GM21528 (cell line): Measurements from ENCODE around the gene TLE4.
A peak's percentile ranks its signal among the peaks of the same experiment; 100 is the strongest.

Experiments
- ATAC-seq: cut with Tn5 transposase; IDR thresholded peaks from one replicate; pipeline ENCODE4 v1.9.1; 2021; ENCODE audit warnings: mild to moderate bottlenecking, moderate library complexity; ENCODE audit not compliant: unreplicated experiment, low FRiP score

Gene TLE4

GRCh38 chr9:79660615-79661014, 88.8 kb downstream of the TLE4 start:
- no peak for ATAC-seq

DNA sequence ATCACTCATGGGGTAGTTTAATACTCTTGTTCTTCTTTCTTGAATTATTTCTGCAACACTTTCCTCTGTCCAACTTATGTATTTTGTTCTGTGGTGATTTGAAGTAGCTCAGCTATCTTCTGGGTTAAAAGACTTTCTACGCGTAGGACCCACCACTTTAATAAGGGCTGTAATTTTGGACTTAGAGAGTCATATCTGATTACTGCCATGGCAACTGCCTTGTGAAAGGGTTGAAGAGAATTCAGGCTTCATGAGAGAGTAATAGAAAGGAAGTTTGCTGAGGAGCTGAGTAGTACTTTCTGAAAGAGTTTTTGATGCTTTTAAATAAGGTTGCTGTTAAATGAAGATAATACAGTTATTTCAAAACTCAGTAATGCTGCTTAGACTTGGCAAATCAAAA, 89.5 kb downstream of the TLE4 start:
- no peak for ATAC-seq

DNA sequence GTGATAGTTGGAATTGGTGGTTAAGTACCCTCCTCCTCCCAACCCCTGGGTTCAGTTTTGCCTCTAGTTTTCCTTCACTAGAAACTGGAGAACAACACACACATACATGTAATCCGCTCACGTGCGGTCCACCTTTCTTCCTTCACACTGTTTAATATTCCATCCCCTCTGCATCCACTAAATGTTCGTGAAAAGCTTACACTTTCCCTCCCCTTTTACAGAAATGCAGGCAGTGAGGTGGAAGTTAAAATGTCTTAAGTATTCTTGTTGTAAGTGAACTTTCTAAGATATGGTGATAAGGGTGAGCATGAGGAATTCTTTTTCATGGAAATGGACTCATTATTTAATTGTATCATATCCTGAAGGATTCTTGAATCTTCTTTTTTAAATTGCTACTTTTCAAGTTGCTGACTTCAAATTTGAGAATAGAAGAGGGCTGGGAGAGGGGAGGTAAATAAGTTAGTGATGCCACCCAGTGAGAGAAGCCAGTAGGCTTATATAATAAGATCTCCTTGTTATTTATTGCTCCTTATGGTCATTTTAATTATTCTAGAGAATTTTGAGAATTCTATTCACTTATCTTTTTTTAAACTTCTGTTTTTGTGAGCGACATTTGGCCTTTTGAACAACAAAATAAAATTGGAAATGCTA, 90.2 kb downstream of the TLE4 start:
- no peak for ATAC-seq

GRCh38 chr9:79662537-79662956, 90.8 kb downstream of the TLE4 start:
- ATAC-seq, result no peak

DNA sequence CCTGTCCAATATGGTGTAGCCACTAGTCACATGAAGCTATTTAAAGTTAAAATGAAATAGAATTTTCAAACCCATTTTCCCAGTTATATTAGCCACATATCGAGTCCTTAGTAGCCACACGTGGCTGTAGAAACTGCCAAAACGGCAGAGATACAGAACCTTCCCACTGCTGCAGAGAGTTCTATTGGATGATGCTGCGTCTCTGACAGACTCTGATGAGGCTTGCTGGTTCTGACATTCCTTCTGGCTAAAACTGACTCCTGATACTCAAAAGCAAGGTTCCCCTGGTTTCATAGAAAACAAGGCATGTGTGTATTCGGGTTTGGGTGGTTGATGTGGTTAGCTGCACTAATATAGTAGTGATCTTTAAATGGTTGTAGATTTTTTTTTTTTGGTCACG, 91.5 kb downstream of the TLE4 start:
- ATAC-seq, result no peak

DNA sequence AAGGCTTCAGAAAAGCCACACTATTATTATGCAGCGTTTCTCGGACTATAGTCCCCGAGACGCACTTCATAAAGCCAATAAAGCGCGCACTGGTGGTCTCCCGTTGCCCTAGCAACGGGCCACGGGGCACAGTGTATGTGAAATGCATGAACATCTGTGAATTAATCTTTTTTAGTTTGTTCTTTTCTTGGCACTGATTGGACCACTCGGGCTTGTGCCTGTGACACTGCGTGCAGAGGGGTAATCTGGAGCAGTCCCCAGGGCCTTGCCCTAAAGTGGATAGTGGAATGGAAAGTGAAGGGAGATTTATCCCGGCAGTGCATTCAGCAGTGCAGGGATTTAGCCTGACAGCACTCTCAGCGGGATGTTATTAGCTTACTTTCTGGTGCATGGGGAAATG, 92.1 kb downstream of the TLE4 start:
- no peak for ATAC-seq

- no peak for ATAC-seq
Observed at GRCh38 chr9:79664375-79664831, 92.6 kb downstream of the TLE4 start.

- ATAC-seq, result no peak
Observed at GRCh38 chr9:79665369-79665768, 93.6 kb downstream of the TLE4 start.

- no peak for ATAC-seq
Observed at GRCh38 chr9:79665931-79666330, 94.2 kb downstream of the TLE4 start.

DNA sequence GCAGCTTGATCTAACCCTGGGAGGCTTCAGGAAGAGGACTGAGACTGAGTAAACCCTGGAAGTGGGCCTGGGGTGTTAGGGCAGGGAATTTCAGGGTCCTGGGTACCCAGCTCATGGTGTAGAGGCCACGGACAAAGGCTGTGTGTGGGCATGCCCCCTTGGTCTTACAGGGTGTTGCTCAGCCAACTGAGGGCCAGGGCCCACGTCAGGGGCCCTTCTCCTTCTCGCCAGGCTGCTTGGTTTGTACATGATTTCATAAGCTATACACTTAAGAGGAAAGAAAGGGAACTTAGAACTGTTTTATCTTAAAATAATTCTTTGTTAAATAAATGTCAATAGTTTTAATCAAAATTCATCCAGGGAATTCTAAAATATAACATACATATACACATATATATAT, 95.4 kb downstream of the TLE4 start:
- no peak for ATAC-seq

GRCh38 chr9:79667817-79668436, 96.2 kb downstream of the TLE4 start:
- ATAC-seq, result no peak

DNA sequence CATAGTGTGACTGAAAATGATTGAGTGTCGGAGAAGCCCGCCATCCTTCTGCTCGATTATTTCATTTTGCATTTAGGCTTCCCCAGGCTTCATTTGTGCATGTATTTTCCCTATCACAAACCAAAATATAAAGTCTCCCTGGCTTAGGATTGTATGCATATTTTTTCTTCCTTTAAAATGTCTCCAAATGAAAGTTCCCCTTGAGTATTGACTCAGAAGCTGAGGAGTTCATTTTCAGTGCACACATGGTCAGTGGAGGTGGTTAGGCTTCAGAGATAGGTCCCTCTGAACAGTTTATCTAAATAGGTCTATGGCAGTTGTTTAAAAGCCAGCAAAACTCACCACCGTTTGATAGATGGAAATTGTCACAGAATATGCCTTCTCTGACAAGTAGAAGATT, 97.2 kb downstream of the TLE4 start:
- ATAC-seq, result no peak

GRCh38 chr9:79670269-79670961, 98.7 kb downstream of the TLE4 start:
- no peak for ATAC-seq

GRCh38 chr9:79671558-79671957, 99.8 kb downstream of the TLE4 start:
- ATAC-seq, result no peak

GRCh38 chr9:79672236-79672635, 100.5 kb downstream of the TLE4 start:
- no peak for ATAC-seq

- no peak for ATAC-seq
Observed at GRCh38 chr9:79672891-79673290, 101.1 kb downstream of the TLE4 start.

DNA sequence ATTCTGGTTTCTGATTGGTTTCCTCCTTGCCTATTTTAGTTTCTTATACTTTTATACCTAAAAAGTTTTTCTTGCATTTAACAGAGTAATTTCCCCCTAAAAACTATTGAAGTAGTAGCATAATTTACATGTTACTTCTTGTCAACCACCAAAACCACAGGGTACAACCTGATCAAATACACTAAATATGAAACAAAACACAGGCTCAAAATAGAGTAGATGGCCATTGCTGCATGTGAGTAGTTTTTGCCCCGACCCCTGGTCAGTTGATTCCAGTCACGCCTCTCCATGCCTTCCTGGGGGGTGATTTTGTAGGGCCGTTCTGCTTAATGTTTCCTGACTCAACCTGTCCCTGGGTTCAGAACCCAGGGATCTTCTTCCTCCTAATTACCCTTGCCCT, 101.8 kb downstream of the TLE4 start:
- peak; percentile 74 for ATAC-seq

- peak; percentile 48 for ATAC-seq
Observed at GRCh38 chr9:79674052-79674777, 102.5 kb downstream of the TLE4 start.

DNA sequence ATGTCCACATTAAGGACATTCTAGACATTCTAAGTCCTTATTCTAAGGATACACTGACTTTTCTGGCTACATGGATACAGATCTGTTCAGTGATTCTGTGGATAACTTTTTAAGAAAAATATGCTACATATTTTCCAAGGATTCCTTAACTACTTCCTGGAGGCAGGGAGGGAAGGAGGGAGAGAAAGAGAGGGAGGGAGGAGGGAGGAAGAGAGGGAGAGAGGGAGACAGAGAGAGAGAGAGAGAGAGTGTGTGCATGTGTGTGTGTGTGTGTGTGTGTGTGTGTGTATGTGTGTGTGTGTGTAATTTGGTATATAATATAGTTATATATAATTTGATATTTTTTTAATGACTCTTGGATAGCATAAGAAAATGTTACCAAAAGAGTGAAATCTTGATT, 109.8 kb downstream of the TLE4 start:
- ATAC-seq, result no peak

DNA sequence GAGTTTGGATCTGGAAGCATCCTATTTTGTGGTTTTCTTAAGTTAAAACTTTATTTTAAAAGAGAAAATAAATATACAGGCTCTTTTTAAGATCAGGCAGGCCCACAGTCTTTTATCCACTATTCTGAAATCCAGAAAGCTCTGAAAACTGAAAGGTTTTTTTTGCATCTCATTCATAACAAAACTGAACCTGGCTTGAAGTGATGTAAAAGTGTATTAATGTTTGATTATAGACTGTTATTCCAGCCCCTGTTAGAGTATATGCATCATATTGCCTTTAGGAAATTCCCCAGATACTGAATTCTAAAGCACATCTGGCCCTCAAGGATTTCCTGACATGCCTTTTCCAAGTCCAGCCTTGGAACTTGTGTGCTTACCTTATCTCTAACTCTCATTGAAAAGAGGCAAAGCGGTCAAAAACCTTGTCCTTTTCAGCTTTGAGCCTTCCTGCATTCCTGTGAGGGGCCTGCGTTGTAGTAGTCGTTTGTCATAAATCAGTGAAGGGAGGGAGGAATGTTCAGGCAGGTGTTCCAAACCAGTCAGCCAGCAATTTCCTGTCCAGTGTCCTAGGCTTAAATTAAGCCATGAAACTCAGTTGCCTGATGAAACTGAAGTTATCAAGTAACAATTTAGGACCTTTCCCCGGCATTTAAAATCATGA, 110.4 kb downstream of the TLE4 start:
- ATAC-seq, result no peak

- ATAC-seq, result no peak
Observed at GRCh38 chr9:79684059-79684458, 112.3 kb downstream of the TLE4 start.
